Activated T-helper 1 cell treated with anti-CD3 and anti-CD28 coated beads, Interleukin-12 subunit alpha, Interleukin-12 subunit beta, Interleukin-2, Interleukin-4 antibody, amounts not matched to agents 30 ng/mL and 10 ng/mL and 1 ng/mL, durations not matched to agents 14 hours and 24 hours and 36 hours (primary cell): ENCODE results near the gene BCL2L11. TPM values are rescaled to one million over a fixed set of nuclear protein-coding genes. Genes with fewer than 3 reads are reported as not detected.

Experiments
- DNase-seq: peaks from one replicate; pipeline ENCODE4 v3.0.0; 2021; ENCODE audit warnings: low spot score
- H3K27ac Mint-ChIP-seq: one replicate; pipeline ENCODE4 v1.8.0; 2021; ENCODE audit warnings: mild to moderate bottlenecking, mixed read lengths
- H3K27me3 Mint-ChIP-seq: one replicate; pipeline ENCODE4 v1.8.0; 2022; ENCODE audit warnings: mild to moderate bottlenecking, moderate library complexity, mixed read lengths; ENCODE audit not compliant: insufficient read depth
- H3K36me3 Mint-ChIP-seq: one replicate; pipeline ENCODE4 v1.8.0; 2021; ENCODE audit warnings: low read depth, mixed read lengths
- H3K4me1 Mint-ChIP-seq: one replicate; pipeline ENCODE4 v1.8.0; 2021; ENCODE audit warnings: low read depth, mixed read lengths
- H3K4me3 Mint-ChIP-seq: one replicate; pipeline ENCODE4 v1.8.0; 2021; ENCODE audit warnings: mild to moderate bottlenecking, moderate library complexity, mixed read lengths
- H3K9me3 Mint-ChIP-seq: one replicate; pipeline ENCODE4 v1.8.0; 2021; ENCODE audit warnings: mixed read lengths
- intact Hi-C: fragments of 100-400 bp; cut with micrococcal nuclease; formaldehyde crosslinking; loops from one replicate; pipeline ENCODE4 v1.15.1; 2024
- total RNA-seq: library from RNA; stranded (reverse); gene quantifications from 2 replicates; pipeline ENCODE4 v1.2.3, GENCODE V29; 2022

BCL2L11 gene
- total RNA-seq, 1 donor from 2014 or later: 335 TPM

GRCh38 chr2:111182740-111183139 is 62.0 kb downstream of the BCL2L11 start:
- Mint-ChIP-seq H3K27me3 (peaks cover 27% of the 10 kb centered on the region), H3K36me3 (no peaks in the 10 kb centered on the region), H3K4me1 (peaks cover 17% of the 10 kb centered on the region), H3K4me3 (no peak overlapping the region), H3K9me3 (no peaks in the 10 kb centered on the region), H3K27ac (no peak overlapping the region)
- intact Hi-C loops: no loop called here
- no peak for DNase-seq

DNA sequence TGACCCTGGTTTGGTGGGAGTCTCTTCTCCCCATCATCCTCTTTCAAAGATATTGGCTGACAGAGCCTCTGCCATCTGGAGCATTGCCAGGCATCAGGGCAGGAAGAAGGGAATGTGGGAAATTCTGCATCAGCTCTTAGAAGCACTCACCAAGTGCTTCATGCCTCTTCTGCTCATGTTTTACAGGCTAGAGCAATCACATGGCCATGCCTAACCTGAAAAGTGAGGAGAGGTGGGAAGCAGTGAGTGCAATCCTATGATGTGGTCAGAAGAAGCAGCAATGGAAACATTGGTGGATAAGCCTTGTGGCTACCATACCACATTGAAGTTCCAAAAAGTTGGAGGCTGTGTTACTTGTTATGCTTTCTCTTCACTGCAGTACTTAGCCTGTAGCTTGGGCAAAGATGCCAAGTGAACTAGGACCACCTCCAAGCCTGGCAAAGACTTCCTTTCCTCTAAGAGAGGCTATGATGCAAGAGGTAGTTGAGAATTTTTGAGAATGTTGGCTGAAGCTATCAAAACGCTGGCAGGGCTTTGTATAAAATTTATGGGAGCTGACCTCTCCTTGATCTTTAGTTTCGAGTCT is 64.1 kb downstream of the BCL2L11 start:
- peaks cover 29% of the 10 kb centered on the region for H3K27me3 Mint-ChIP-seq
- no peaks in the 10 kb centered on the region for H3K9me3 Mint-ChIP-seq
- H3K36me3 Mint-ChIP-seq: peaks cover 3% of the 10 kb centered on the region
- H3K4me1 Mint-ChIP-seq: peaks cover 17% of the 10 kb centered on the region
- intact Hi-C loops: no loop called here
- no peak overlapping the region for H3K4me3 Mint-ChIP-seq
- no peak overlapping the region for H3K27ac Mint-ChIP-seq
- no peak for DNase-seq

GRCh38 chr2:111185361-111186022 is 64.8 kb downstream of the BCL2L11 start:
- intact Hi-C loops: no loop called here
- Mint-ChIP-seq H3K4me3 (no peak overlapping the region), H3K4me1 (peaks cover 17% of the 10 kb centered on the region), H3K27ac (no peak overlapping the region), H3K27me3 (peaks cover 24% of the 10 kb centered on the region), H3K36me3 (peaks cover 3% of the 10 kb centered on the region), H3K9me3 (no peaks in the 10 kb centered on the region)
- no peak for DNase-seq

DNA sequence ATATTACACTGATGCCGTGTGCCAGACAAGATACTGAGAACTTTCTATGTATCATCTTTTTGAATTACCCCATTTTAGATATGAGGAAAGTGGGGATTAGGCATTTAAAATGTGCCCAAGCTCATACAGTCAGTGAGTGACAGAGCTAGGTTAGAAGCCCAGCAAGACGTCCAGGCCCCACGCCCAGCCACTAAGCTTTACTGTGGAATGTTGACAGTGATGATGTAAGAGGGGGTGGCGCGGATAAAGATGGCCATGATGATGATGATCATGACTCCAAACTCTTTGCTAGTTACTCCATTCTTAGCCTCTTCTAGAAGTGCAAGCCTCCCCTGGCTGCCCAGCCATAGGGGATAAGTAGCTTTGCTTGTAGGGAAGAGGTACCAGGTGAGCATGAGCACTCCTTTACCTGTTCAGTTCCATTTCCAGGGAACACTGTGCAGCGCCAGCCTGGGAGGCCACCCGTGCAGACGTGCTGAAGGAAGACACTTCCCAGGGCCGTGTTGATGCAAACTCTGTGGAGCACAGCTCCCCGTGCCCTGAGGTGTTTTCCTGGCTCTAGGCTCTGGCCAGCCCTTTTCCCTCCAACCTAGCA is 65.5 kb downstream of the BCL2L11 start:
- DNase-seq: no peak
- peaks cover 17% of the 10 kb centered on the region for H3K4me1 Mint-ChIP-seq
- peaks cover 3% of the 10 kb centered on the region for H3K36me3 Mint-ChIP-seq
- H3K27me3 Mint-ChIP-seq: peaks cover 23% of the 10 kb centered on the region
- intact Hi-C loops: no loop called here
- H3K9me3 Mint-ChIP-seq: no peaks in the 10 kb centered on the region
- H3K4me3 Mint-ChIP-seq: no peak overlapping the region
- no peak overlapping the region for H3K27ac Mint-ChIP-seq

DNA sequence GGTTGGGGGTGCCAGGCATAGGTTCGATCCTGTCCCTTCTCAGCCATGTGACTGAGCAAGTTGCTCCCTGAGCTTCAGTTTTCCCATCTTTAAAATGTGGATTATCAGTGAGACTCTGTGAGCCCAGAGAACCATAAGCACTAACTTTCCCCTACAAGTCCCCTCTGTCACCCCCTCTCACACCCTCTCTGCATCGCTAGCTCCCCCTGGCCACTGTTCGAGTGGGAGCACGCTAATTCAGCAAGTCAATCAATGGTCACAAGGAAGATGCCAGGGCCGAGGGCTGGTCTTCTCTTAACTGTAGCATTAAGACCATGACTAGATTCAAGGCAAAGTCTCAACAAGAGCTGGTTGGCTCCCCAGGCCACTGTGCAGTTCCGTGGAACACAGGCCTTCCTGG is 66.2 kb downstream of the BCL2L11 start:
- intact Hi-C loops: no loop called here
- no peak overlapping the region for H3K4me3 Mint-ChIP-seq
- no peak for DNase-seq

DNA sequence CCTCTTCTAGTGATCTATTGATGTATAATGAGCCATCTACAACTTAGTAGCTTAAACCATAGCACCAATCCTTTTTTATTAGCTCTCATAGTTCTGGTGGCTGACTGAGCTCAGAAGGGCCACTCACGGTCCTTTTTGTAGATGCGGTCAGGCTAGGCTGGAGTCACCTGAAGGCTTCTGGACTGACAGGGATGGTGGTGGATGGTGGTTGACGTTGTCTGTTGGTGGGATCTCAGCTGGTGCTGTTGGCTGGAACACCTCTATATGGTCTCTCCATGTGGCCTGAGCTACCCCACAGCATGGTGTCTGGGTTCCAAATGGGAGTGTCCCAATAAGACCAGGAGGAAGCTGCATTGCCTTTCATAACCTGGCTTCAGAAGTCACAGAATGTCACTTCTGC is 68.0 kb downstream of the BCL2L11 start:
- H3K27ac Mint-ChIP-seq: no peak overlapping the region
- peaks cover 17% of the 10 kb centered on the region for H3K4me1 Mint-ChIP-seq
- intact Hi-C loops: no loop called here
- no peak for DNase-seq
- no peak overlapping the region for H3K4me3 Mint-ChIP-seq
- H3K36me3 Mint-ChIP-seq: peaks cover 3% of the 10 kb centered on the region
- H3K9me3 Mint-ChIP-seq: no peaks in the 10 kb centered on the region
- peaks cover 30% of the 10 kb centered on the region for H3K27me3 Mint-ChIP-seq

More for the DNA sequence above, 66.2 kb downstream of the BCL2L11 start:
- Mint-ChIP-seq H3K4me1 (peaks cover 17% of the 10 kb centered on the region), H3K36me3 (peaks cover 3% of the 10 kb centered on the region), H3K27me3 (peaks cover 23% of the 10 kb centered on the region), H3K27ac (no peak overlapping the region), H3K9me3 (no peaks in the 10 kb centered on the region)

- no peak for DNase-seq
- Mint-ChIP-seq H3K27ac (no peak overlapping the region), H3K27me3 (peaks cover 32% of the 10 kb centered on the region), H3K9me3 (no peaks in the 10 kb centered on the region), H3K36me3 (peaks cover 3% of the 10 kb centered on the region), H3K4me1 (peaks cover 17% of the 10 kb centered on the region), H3K4me3 (no peak overlapping the region)
- intact Hi-C loops: no loop called here
Measured at GRCh38 chr2:111189106-111189505, 68.4 kb downstream of the BCL2L11 start.

GRCh38 chr2:111190816-111191540 is 70.3 kb downstream of the BCL2L11 start:
- Mint-ChIP-seq H3K4me1 (peaks cover 6% of the 10 kb centered on the region), H3K9me3 (no peaks in the 10 kb centered on the region), H3K4me3 (no peak overlapping the region), H3K27me3 (peaks cover 27% of the 10 kb centered on the region), H3K36me3 (peaks cover 3% of the 10 kb centered on the region), H3K27ac (no peak overlapping the region)
- no peak for DNase-seq
- intact Hi-C loops: no loop called here

GRCh38 chr2:111191877-111192276 is 71.2 kb downstream of the BCL2L11 start:
- Mint-ChIP-seq H3K36me3 (peaks cover 7% of the 10 kb centered on the region), H3K27ac (no peak overlapping the region), H3K4me3 (no peak overlapping the region), H3K27me3 (peaks cover 32% of the 10 kb centered on the region), H3K9me3 (no peaks in the 10 kb centered on the region), H3K4me1 (peaks cover 15% of the 10 kb centered on the region)
- intact Hi-C loops: no loop called here
- DNase-seq: no peak

DNA sequence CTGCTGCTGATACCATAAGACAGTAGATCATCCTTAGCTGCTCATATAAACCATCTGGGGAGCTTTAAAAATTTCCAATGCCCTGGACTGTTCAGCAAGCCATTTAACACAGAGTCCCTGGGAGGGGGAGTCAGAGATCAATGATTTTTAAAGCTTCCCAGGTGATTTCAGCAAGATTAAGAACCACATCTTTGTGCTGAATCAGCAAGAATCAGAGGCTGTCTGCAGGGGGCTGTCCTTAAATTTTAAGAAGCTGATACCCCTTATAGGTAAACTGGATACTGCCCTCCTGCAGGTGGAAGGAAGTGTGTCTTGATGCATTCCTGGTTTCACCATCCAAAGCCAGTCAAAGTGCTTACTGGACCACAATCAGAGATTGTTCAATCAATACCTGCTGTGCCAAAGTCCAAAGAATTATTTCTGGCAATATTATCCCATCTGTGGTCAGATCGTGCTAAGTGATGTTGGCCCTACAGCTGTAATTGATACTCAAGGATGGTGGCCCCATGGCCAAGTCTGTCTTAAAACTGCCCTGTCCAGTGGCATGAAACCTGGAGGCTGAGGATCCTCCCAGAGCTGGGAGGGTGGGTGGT is 72.2 kb downstream of the BCL2L11 start:
- peaks cover 31% of the 10 kb centered on the region for H3K27me3 Mint-ChIP-seq
- DNase-seq: no peak
- no peak overlapping the region for H3K27ac Mint-ChIP-seq
- peaks cover 18% of the 10 kb centered on the region for H3K4me1 Mint-ChIP-seq
- H3K4me3 Mint-ChIP-seq: no peak overlapping the region
- H3K9me3 Mint-ChIP-seq: no peaks in the 10 kb centered on the region
- peaks cover 7% of the 10 kb centered on the region for H3K36me3 Mint-ChIP-seq
- intact Hi-C loops: no loop called here

DNA sequence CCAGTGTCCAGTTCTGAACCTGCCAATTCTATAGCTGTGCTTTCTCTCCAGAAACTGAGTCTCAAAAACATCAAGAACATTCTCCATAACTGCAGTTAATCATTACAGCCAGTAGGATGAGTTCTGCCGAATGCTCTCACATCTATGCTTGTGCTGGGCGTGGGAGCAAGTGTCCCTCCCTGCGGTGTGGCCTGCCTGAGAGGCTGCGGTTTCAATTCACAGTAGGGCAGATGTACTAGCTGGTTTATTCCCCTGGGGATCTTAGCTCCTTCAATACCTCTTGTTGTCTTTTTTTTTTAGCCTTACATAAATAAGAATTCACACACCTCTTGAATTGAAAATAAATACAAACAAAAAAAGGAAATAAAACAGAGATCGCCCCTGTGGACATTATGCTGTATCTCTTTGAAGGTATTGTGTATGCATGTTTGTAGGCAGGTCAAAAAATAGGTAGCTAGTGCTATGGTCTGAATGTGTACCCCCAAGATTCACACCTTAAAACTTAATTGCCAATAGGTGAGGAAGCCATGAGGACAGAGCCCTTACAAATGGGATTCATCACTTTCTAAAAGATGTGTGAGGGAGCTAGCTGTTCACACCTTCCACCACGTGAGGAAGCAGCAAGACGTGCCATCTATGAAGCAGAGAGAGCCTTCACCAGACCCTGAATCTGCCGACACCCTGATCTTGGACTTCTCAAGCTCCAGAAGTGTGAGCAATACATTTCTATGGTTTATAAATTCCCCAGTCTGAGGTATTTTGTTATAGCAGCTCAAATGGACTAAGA is 74.3 kb downstream of the BCL2L11 start:
- DNase-seq: no peak
- peaks cover 27% of the 10 kb centered on the region for H3K27me3 Mint-ChIP-seq
- H3K4me3 Mint-ChIP-seq: no peak overlapping the region
- H3K27ac Mint-ChIP-seq: no peak overlapping the region
- H3K36me3 Mint-ChIP-seq: peaks cover 3% of the 10 kb centered on the region
- peaks cover 18% of the 10 kb centered on the region for H3K4me1 Mint-ChIP-seq
- no peaks in the 10 kb centered on the region for H3K9me3 Mint-ChIP-seq
- intact Hi-C loops: no loop called here

DNA sequence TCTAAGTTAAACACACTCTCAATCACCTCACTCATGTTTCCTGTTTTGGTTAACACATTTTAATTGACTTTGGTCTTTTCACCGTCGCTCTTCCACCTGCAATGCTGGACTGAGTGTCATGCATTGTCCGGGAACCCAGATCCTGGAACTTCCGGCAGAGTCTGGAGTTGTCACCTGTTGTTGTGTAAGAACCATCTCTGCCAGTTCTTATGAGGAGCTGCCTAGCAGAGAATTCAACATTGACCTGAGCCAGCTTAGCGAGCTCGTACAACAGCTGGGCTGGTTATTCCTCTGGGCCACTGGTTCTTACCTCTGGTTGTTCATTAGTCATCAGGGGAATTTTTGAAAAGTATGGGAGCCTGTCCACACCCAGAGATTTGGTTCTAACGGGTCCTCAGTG is 75.7 kb downstream of the BCL2L11 start:
- no peak overlapping the region for H3K4me3 Mint-ChIP-seq

More for the DNA sequence above, 75.7 kb downstream of the BCL2L11 start:
- peaks cover 28% of the 10 kb centered on the region for H3K4me1 Mint-ChIP-seq
- H3K36me3 Mint-ChIP-seq: peaks cover 6% of the 10 kb centered on the region
- no peak overlapping the region for H3K27ac Mint-ChIP-seq
- peaks cover 30% of the 10 kb centered on the region for H3K27me3 Mint-ChIP-seq
- no peaks in the 10 kb centered on the region for H3K9me3 Mint-ChIP-seq
- DNase-seq: no peak
- intact Hi-C loops: loop anchor here (1.0 kb wide), 1 partner anchor 11 kb away; no protein-coding TSS in a partner anchor
